SK-N-SH treated with all-trans-retinoic acid at 6 μM for 48 hours (cell line): ENCODE measurements around the gene RCOR1.

Source experiments
- BACH2 ChIP-seq: fragments of 250-450 bp; sonication (Bioruptor Pico); IDR thresholded peaks from 2 replicates; pipeline ENCODE4 v1.9.0; 2021; ENCODE audit warnings: mild to moderate bottlenecking, borderline replicate concordance
- CREB5 ChIP-seq: fragments of 250-450 bp; sonication (Bioruptor Pico); IDR thresholded peaks from 2 replicates; pipeline ENCODE4 v1.5.1; 2020; ENCODE audit warnings: low read depth, mild to moderate bottlenecking, moderate library complexity
- PPARA ChIP-seq: fragments of 250-450 bp; sonication (Bioruptor Pico); IDR thresholded peaks from 2 replicates; pipeline ENCODE4 v1.5.0; 2020; ENCODE audit warnings: mild to moderate bottlenecking, borderline replicate concordance
- SNAI2 ChIP-seq: fragments of 250-450 bp; sonication (Bioruptor Pico); IDR thresholded peaks from 2 replicates; pipeline ENCODE4 v1.5.0; 2020; ENCODE audit warnings: mild to moderate bottlenecking, moderate library complexity
- TCF4 ChIP-seq: fragments of 250-450 bp; sonication (Bioruptor Pico); IDR thresholded peaks from 2 replicates; pipeline ENCODE4 v1.8.0; 2021; ENCODE audit warnings: mild to moderate bottlenecking, moderate library complexity, borderline replicate concordance
- ZC3H10 ChIP-seq: fragments of 250-450 bp; sonication (Bioruptor Pico); IDR thresholded peaks from 2 replicates; pipeline ENCODE4 v1.5.1; 2021; ENCODE audit warnings: mild to moderate bottlenecking, moderate library complexity
- ZFP3 ChIP-seq: fragments of 250-450 bp; sonication (Bioruptor Pico); IDR thresholded peaks from 2 replicates; pipeline ENCODE4 v1.5.0; 2020; ENCODE audit warnings: mild to moderate bottlenecking, moderate library complexity
- ZFP30 ChIP-seq: fragments of 450-650 bp; formaldehyde crosslinking; IDR thresholded peaks from 2 replicates; pipeline ENCODE4 v1.5.0; 2022; ENCODE audit warnings: mild to moderate bottlenecking, moderate library complexity
- ZNF565 ChIP-seq: fragments of 450-650 bp; formaldehyde crosslinking; conservative IDR thresholded peaks from 2 replicates; pipeline ENCODE4 v1.5.0; 2020; ENCODE audit warnings: low read depth, mild to moderate bottlenecking, moderate library complexity
- ZNF8 ChIP-seq: fragments of 450-650 bp; formaldehyde crosslinking; IDR thresholded peaks from 2 replicates; pipeline ENCODE4 v1.5.0; 2020; ENCODE audit warnings: mild to moderate bottlenecking, moderate library complexity

- TF ChIP-seq ZNF565 (CRISPR knock-in tag) (no peak), CREB5 (CRISPR knock-in tag) (no peak), ZFP30 (CRISPR knock-in tag) (no peak), SNAI2 (CRISPR knock-in tag) (no peak), PPARA (no peak), ZNF8 (no peak), ZC3H10 (no peak), ZFP3 (CRISPR knock-in tag) (no peak), BACH2 (CRISPR knock-in tag) (no peak), TCF4 (CRISPR knock-in tag) (no peak)
Measured at GRCh38 chr14:102575160-102575845, 17.1 kb upstream of the RCOR1 start.
